CD4-positive, CD25-positive, alpha-beta regulatory T cell (primary cell): ENCODE data around the gene KAT2A. TPM values are rescaled to one million over a fixed set of nuclear protein-coding genes. Genes with fewer than 3 reads are reported as not detected.

Source experiments
- ATAC-seq, 2 donors: fragments of 150-1000 bp; cut with Tn5 transposase; one replicate each; pipeline ENCODE4 v1.10.0; 2021; ENCODE audit warnings: low read depth in 2 of 2, moderate number of reproducible peaks in 2 of 2, moderate library complexity in 1 of 2
- DNase-seq, 3 donors: peaks; one replicate each; pipeline versions ENCODE4 v3.0.0 to v3.0.0-alpha.2; 2012 to 2022; ENCODE audit warnings: mixed read lengths in 1 of 3
- H3K27ac ChIP-seq: one replicate; pipeline ENCODE4 v1.7.0; 2013; ENCODE audit warnings: mild to moderate bottlenecking, low read length; ENCODE audit not compliant: insufficient read depth, poor library complexity, severe bottlenecking
- H3K27me3 ChIP-seq: one replicate; pipeline ENCODE4 v1.7.0; 2013; ENCODE audit warnings: low read length; ENCODE audit not compliant: control insufficient read depth, insufficient read depth
- H3K36me3 ChIP-seq: one replicate; pipeline ENCODE4 v1.7.0; 2013; ENCODE audit warnings: mild to moderate bottlenecking, low read length, moderate library complexity; ENCODE audit not compliant: control insufficient read depth, insufficient read depth
- H3K4me1 ChIP-seq: 2 replicates; pipeline ENCODE4 v1.7.0; 2013; ENCODE audit warnings: mild to moderate bottlenecking, low read length; ENCODE audit not compliant: insufficient read depth, control insufficient read depth, poor library complexity, severe bottlenecking
- H3K4me3 ChIP-seq: one replicate; pipeline ENCODE4 v1.7.0; 2013; ENCODE audit warnings: low read depth, mild to moderate bottlenecking, low read length, moderate library complexity
- H3K9me3 ChIP-seq, 2 experiments: 1 replicate in 1 of 2; 2 replicates in 1 of 2; pipeline ENCODE4 v1.7.0; 2013; ENCODE audit warnings: low read length in 2 of 2, mild to moderate bottlenecking in 1 of 2, moderate library complexity in 1 of 2; ENCODE audit not compliant: control insufficient read depth in 2 of 2
- H3K27ac Mint-ChIP-seq, 3 donors: one replicate each; pipeline ENCODE4 v1.8.0; 2020 to 2022; ENCODE audit warnings: mild to moderate bottlenecking in 3 of 3, mixed read lengths in 3 of 3, moderate library complexity in 2 of 3
- H3K27me3 Mint-ChIP-seq: one replicate; pipeline ENCODE4 v1.8.0; 2022; ENCODE audit warnings: mild to moderate bottlenecking, mixed read lengths
- H3K36me3 Mint-ChIP-seq: one replicate; pipeline ENCODE4 v1.8.0; 2020; ENCODE audit warnings: mixed read lengths
- H3K4me1 Mint-ChIP-seq, 4 donors: one replicate each; pipeline ENCODE4 v1.8.0; 2020 to 2022; ENCODE audit warnings: mixed read lengths in 4 of 4, mild to moderate bottlenecking in 1 of 4
- H3K4me3 Mint-ChIP-seq, 4 donors: one replicate each; pipeline ENCODE4 v1.8.0; 2020 to 2022; ENCODE audit warnings: mild to moderate bottlenecking in 4 of 4, mixed read lengths in 4 of 4, moderate library complexity in 3 of 4
- H3K9me3 Mint-ChIP-seq, 7 donors: one replicate each; pipeline ENCODE4 v1.8.0; 2020 to 2022; ENCODE audit warnings: mixed read lengths in 7 of 7, mild to moderate bottlenecking in 3 of 7, moderate library complexity in 2 of 7
- polyA plus RNA-seq, 4 donors: library from polyadenylated mRNA; unstranded; fragments of 300-500 nt; fragmentation: Illumina TruSeq; gene quantifications; one replicate each; pipeline ENCODE4 v1.2.3, GENCODE V29; 2021
- total RNA-seq: library from RNA; stranded (reverse); gene quantifications from one replicate; pipeline ENCODE4 v1.2.3, GENCODE V29; 2022

Gene KAT2A
- total and polyA plus RNA-seq, 5 donors from 2014 or later, result 2.5 to 26.5 (median 4.8) TPM

- ATAC-seq (no peak), DNase-seq (no peak)
- Mint-ChIP-seq H3K4me1 (peaks cover 8 to 45% (median 13%) of the 10 kb centered on the region in 4 donors), H3K36me3 (peaks cover 21% of the 10 kb centered on the region), H3K4me3 (peak overlapping the region in 2 of 4 donors; percentile 57 to 93), H3K9me3 (no peaks in the 10 kb centered on the region), H3K27me3 (no peaks in the 10 kb centered on the region), H3K27ac (peak overlapping the region in 1 of 3 donors; percentile 55)
- Histone ChIP-seq H3K4me1 (peaks cover 17% of the 10 kb centered on the region), H3K9me3 (no peaks in the 10 kb centered on the region), H3K4me3 (no peak overlapping the region), H3K36me3 (no peaks in the 10 kb centered on the region), H3K27ac (no peak overlapping the region), H3K27me3 (no peaks in the 10 kb centered on the region)
Measured at GRCh38 chr17:42117397-42118125, 3.6 kb downstream of the KAT2A start.

- peak; percentile 73 to 89 (median 85) for DNase-seq
- Mint-ChIP-seq H3K4me1 (peaks cover 8 to 52% (median 15%) of the 10 kb centered on the region in 4 donors), H3K36me3 (peaks cover 21% of the 10 kb centered on the region), H3K27me3 (no peaks in the 10 kb centered on the region), H3K4me3 (peak overlapping the region in 2 of 4 donors; percentile 57 to 93), H3K9me3 (no peaks in the 10 kb centered on the region), H3K27ac (peak overlapping the region; percentile 18 to 58 (median 55))
- peak; percentile 21 to 40 for ATAC-seq
- Histone ChIP-seq H3K27me3 (no peaks in the 10 kb centered on the region), H3K4me3 (no peak overlapping the region), H3K9me3 (no peaks in the 10 kb centered on the region), H3K27ac (no peak overlapping the region), H3K4me1 (peaks cover 22% of the 10 kb centered on the region), H3K36me3 (no peaks in the 10 kb centered on the region)
Measured at GRCh38 chr17:42116705-42117396, 4.3 kb downstream of the KAT2A start.

- H3K27me3 Mint-ChIP-seq, result no peaks in the 10 kb centered on the region
- H3K4me3 Mint-ChIP-seq, result peak overlapping the region in 2 of 4 donors; percentile 35 to 53
- peaks cover 23% of the 10 kb centered on the region for H3K36me3 Mint-ChIP-seq
- Histone ChIP-seq H3K9me3 (no peaks in the 10 kb centered on the region), H3K4me3 (no peak overlapping the region), H3K27me3 (no peaks in the 10 kb centered on the region), H3K4me1 (peaks cover 23% of the 10 kb centered on the region), H3K36me3 (no peaks in the 10 kb centered on the region), H3K27ac (no peak overlapping the region)
- H3K4me1 Mint-ChIP-seq, result peaks cover 12 to 59% (median 14%) of the 10 kb centered on the region in 4 donors
- peaks cover 0 to 2% (median 0%) of the 10 kb centered on the region in 7 donors for H3K9me3 Mint-ChIP-seq
- no peak for ATAC-seq
- H3K27ac Mint-ChIP-seq, result peak overlapping the region in 2 of 3 donors; percentile 14 to 78
- no peak for DNase-seq
Measured at GRCh38 chr17:42114118-42114517, 7.0 kb downstream of the KAT2A start.

- peak overlapping the region; percentile 91 for H3K27ac ChIP-seq
- H3K36me3 ChIP-seq, result peaks cover 6% of the 10 kb centered on the region
- Mint-ChIP-seq H3K4me3 (peak overlapping the region in 1 of 4 donors; percentile 75), H3K27ac (peak overlapping the region; percentile 14 to 95 (median 93)), H3K4me1 (peaks cover 9 to 59% (median 12%) of the 10 kb centered on the region in 4 donors), H3K27me3 (no peaks in the 10 kb centered on the region), H3K36me3 (peaks cover 23% of the 10 kb centered on the region), H3K9me3 (peaks cover 0 to 2% (median 0%) of the 10 kb centered on the region in 7 donors)
- no peak overlapping the region for H3K4me3 ChIP-seq
- ATAC-seq (no peak), DNase-seq (no peak)
- no peaks in the 10 kb centered on the region for H3K27me3 ChIP-seq
- H3K9me3 ChIP-seq, result no peaks in the 10 kb centered on the region
- peaks cover 23% of the 10 kb centered on the region for H3K4me1 ChIP-seq
Measured at GRCh38 chr17:42113293-42114069, 7.7 kb downstream of the KAT2A start.

GRCh38 chr17:42112552-42113176 is 8.5 kb downstream of the KAT2A start, which contains the start of gene DHX58:
DHX58 (minus strand) TSS chr17:42112714; CDS start chr17:42111892, 822 bp downstream.
- H3K36me3 ChIP-seq, result peaks cover 7% of the 10 kb centered on the region
- H3K36me3 Mint-ChIP-seq, result peaks cover 22% of the 10 kb centered on the region
- H3K27me3 ChIP-seq, result no peaks in the 10 kb centered on the region
- peak within 1 kb of the TSS; percentile 91 for H3K27ac ChIP-seq
- ATAC-seq, result peak; percentile 86 to 87
- peak within 1 kb of the TSS; percentile 75 to 96 (median 92) for H3K4me3 Mint-ChIP-seq
- H3K4me1 ChIP-seq, result peaks cover 23% of the 10 kb centered on the region
- H3K4me3 ChIP-seq, result peak within 1 kb of the TSS; percentile 79
- H3K9me3 Mint-ChIP-seq, result peaks cover 0 to 2% (median 0%) of the 10 kb centered on the region in 7 donors
- peaks cover 8 to 65% (median 15%) of the 10 kb centered on the region in 4 donors for H3K4me1 Mint-ChIP-seq
- peak within 1 kb of the TSS; percentile 93 to 99 (median 95) for H3K27ac Mint-ChIP-seq
- H3K27me3 Mint-ChIP-seq, result no peaks in the 10 kb centered on the region
- no peaks in the 10 kb centered on the region for H3K9me3 ChIP-seq
- peak; percentile 73 to 97 (median 84) for DNase-seq

GRCh38 chr17:42111871-42112551 is 9.2 kb downstream of the KAT2A start:
- Histone ChIP-seq H3K36me3 (peaks cover 7% of the 10 kb centered on the region), H3K27ac (peak overlapping the region; percentile 91), H3K4me3 (peak overlapping the region; percentile 79), H3K9me3 (no peaks in the 10 kb centered on the region), H3K4me1 (peaks cover 27% of the 10 kb centered on the region), H3K27me3 (no peaks in the 10 kb centered on the region)
- peaks cover 0 to 2% (median 0%) of the 10 kb centered on the region in 7 donors for H3K9me3 Mint-ChIP-seq
- H3K36me3 Mint-ChIP-seq, result peaks cover 20% of the 10 kb centered on the region
- no peaks in the 10 kb centered on the region for H3K27me3 Mint-ChIP-seq
- H3K4me3 Mint-ChIP-seq, result peak overlapping the region; percentile 75 to 96 (median 92)
- H3K27ac Mint-ChIP-seq, result peak overlapping the region; percentile 93 to 99 (median 95)
- ATAC-seq (no peak), DNase-seq (no peak)
- peaks cover 8 to 68% (median 15%) of the 10 kb centered on the region in 4 donors for H3K4me1 Mint-ChIP-seq
